NOMO-1 treated with dmso at 0.1 percent for 144 hours (cell line): ENCODE data around the gene CLTCL1.

Experiments used
- DNase-seq: peaks from one replicate; lab custom pipeline; 2025; ENCODE audit not compliant: unreplicated experiment; lab: John Stamatoyannopoulos, UW

Gene CLTCL1

GRCh38 chr22:19152942-19153883 lies 138.3 kb downstream of the CLTCL1 start:
- no peak for DNase-seq

- DNase-seq: no peak
Observed at GRCh38 chr22:19151329-19152191, 140.0 kb downstream of the CLTCL1 start.

- DNase-seq: no peak
Observed at GRCh38 chr22:19150482-19151328, 140.8 kb downstream of the CLTCL1 start.

- no peak for DNase-seq
Observed at GRCh38 chr22:19149991-19150390, 141.5 kb downstream of the CLTCL1 start, which contains the start of gene GSC2. Gene GSC2, minus strand, starts transcription at chr22:19150292. Its CDS starts 9 bp downstream, at chr22:19150283.

GRCh38 chr22:19149047-19149883 lies 142.3 kb downstream of the CLTCL1 start:
- no peak for DNase-seq

- DNase-seq: no peak
Observed at GRCh38 chr22:19148417-19149046, 143.0 kb downstream of the CLTCL1 start.

GRCh38 chr22:19147195-19147780 lies 144.2 kb downstream of the CLTCL1 start:
- DNase-seq: no peak

- DNase-seq: no peak
Observed at GRCh38 chr22:19146215-19146968, 145.1 kb downstream of the CLTCL1 start.

- DNase-seq: no peak
Observed at GRCh38 chr22:19143967-19144400, 147.5 kb downstream of the CLTCL1 start.

- no peak for DNase-seq
Observed at GRCh38 chr22:19143212-19143611, 148.3 kb downstream of the CLTCL1 start.

- DNase-seq: no peak
Observed at GRCh38 chr22:19142394-19142793, 149.1 kb downstream of the CLTCL1 start.

- no peak for DNase-seq
Observed at GRCh38 chr22:19139974-19140373, 151.5 kb downstream of the CLTCL1 start.

- DNase-seq: no peak
Observed at GRCh38 chr22:19139001-19139356, 152.5 kb downstream of the CLTCL1 start.

GRCh38 chr22:19138217-19139000 lies 153.1 kb downstream of the CLTCL1 start:
- no peak for DNase-seq

- no peak for DNase-seq
Observed at GRCh38 chr22:19137384-19138216, 153.9 kb downstream of the CLTCL1 start.

GRCh38 chr22:19136915-19137314 lies 154.6 kb downstream of the CLTCL1 start:
- no peak for DNase-seq

GRCh38 chr22:19134874-19135273 lies 156.6 kb downstream of the CLTCL1 start:
- no peak for DNase-seq
